ENCODE results near the gene TBX1.

Gene TBX1

DNA sequence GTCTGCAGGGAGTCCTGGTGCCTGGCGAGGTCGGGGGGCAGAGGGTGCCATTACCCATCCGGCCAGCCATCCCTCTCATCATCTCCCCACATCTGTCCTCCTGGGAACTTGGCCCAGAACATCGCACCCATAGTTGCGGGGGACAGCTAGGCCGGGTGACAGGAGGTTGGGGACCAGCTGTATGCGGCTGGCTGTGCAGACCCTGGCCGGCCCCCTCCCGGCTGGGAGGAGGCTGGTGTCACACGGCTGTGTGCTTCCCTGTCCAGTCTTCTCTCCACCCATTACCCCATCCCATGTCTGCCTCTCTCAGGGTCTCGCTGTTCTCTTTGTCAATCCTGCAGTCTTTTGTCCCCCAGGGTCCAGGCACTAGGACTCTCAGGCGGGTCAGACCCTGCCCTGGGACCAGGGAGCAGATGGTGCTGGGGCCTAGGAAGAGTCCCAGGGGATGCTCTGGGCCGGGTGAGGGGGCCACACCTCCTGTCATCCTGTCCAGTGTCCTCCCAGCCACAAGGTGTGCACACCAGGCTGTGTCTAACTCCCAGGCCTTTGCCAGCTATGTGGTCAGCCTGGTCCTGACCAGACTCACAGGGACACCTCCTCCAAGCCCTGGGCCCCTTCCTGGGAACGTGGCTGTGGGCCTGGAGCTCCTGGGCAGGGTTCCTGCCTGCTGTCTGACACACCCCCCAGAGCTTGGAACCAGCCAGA lies 6.4 kb upstream of the TBX1 start:
- DNase-seq (ENCODE audit: low read depth in 2 of 2), result no peak

DNA sequence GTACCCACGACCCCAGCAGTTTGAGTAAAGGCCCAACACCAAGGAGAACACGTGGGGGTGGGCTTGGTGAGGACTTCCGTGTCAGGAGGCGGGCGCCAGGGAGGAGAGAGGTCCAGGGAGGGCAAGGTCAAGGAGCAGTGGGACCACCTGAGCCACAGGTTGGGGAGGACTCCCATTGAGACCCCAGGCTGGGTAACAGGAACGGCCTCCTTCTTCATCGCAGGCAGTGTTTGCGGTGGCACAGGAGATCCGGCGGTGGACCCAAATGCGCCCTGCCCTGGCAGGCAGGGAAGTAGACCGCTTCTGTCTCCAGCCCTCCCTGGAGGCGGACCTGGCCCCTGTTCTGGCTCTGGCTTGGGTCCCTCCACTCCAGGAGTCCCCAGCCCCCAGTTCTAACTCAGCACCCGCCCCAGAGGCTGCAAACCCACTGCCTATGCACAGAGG lies 5.9 kb upstream of the TBX1 start:
- no peak for DNase-seq (ENCODE audit: low read depth in 2 of 2)

DNA sequence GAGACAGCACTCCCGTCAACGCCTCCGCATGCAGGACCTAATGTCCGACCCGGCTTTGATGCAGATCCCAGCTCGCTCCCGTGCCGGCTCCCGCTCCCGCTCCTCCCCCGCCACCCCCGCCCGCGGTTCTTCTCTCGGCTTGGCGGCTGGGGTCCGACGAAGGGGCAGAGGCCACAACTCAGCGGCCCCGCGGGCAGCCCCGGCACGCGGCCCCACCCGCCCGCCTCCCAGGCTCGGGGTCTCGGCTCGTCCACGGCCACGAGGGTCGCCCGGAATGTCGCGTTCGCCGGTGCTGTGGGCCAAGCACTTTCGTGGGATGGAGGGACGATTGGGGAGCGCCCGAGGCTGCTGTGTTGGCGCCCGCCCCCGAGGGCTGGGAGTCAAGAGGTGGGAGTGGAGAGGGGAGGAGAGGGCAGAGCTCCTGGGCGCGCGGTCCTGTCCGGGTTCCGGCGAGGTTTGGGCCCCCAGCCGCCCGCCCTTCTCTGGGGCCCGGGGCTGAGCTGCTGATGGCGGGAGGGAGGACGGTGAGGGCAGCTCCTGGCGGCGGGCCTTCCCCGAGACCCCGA lies 5.3 kb upstream of the TBX1 start:
- DNase-seq (ENCODE audit: low read depth in 2 of 2), result no peak

DNA sequence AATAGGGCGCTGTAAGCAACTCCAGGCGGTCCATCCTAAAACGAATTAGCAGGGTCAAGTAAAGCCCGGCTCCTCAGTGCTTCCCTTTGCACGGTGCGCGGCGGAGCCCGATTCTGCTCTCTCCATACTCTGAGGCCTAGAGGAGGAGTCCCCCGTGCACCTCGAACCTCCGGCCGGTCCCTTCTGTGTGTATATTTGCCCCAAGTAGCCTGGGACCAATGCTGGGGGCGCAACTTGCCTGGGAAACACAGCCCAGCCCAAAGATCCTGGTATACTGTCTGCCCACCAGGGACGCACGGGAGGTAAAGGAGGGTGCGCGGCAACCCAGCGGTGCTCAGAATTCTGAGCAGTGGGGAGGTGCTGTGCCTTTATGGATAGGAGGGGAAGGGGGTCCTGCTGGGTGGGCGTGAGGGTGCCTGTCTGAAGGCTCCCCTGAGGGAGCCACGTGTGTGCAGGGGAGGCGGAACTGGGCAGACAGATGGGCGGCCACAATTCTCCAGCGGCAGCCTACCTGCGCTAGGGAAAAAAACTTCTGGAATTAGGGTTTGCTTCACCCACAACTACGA lies 4.8 kb upstream of the TBX1 start:
- no peak for DNase-seq (ENCODE audit: low read depth in 2 of 2)

DNA sequence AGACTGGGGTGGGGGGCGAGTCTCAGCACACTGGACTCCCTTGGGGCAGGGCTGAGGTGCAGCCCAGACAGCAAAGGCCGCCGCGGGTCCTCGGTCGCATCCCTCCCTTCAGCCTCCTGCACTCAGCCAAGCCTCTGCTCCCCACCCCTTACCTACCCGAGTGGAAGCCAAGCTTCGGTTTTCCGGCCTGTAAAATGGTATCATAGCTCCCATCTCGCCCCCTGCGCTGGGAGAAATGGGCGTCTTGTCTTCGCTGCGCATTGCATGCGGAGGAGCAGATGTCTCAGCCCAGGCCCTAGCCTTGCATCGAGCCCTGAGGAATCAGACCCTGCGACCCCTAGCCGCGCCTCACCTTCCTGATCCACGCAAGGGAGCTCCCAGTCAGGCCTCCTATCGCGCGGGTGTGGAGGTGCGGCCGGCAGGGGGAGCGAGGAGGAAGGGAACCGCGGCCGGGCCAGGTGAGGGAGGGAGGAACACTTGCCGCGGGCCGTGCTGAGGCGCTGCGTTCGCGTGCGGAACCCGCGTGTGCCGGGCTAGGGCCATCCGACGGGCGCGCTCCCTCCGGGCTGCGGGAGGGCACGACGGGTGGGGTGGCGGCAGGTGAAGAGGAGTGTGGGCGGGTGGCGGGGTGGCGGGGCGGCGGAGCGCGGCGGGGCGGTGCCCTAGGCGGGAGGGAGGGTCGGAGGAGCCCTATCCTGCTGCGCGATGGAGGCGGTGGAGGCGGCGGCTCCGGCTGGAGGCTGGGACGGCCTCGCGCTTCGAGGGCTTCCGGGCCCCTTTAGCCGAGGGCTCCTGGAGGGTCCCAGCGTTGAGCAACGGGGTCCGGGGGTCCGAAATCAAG lies 4.1 kb upstream of the TBX1 start:
- DNase-seq (ENCODE audit: low read depth in 2 of 2), result no peak

DNA sequence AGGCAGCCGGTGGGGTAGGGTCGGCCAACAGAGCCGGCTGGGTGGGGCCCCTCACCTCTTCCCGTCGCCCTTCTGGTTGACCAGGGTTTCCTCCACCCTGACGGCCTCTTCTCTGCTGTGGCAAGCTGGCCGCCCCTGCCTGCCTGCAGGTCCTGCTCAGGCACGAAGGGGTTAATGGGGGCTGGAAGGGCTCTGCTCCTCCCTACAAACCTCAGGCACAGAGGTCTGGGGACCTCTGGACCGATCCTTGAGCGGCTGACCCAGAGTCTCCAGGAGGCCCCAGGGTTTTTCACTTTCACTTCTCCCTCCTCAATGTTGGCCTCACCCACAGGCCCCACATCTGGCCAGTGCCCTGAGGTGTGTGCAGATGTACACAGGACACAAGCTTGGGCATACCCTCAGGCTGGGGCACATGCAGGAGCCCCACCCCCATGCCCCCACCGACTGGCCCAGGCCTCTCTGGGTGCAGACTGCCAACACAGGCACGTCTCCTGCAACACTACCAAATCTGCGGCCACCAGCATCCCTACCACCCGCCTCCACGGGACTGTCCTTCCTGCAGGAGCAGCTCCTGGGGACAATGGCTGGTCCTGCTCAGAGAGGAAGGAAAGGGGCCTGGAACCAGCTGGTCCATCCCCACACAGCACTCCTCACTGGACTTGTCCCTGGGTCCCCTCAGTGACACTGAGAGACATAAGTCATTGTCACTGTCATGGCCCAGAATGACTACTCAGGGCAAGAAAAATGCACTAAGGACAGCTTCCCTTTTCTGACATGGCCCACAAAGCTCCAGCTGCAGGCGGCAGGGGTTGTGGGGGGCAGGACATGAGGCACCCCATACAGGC lies 3.2 kb upstream of the TBX1 start:
- no peak for DNase-seq (ENCODE audit: low read depth in 2 of 2)

DNA sequence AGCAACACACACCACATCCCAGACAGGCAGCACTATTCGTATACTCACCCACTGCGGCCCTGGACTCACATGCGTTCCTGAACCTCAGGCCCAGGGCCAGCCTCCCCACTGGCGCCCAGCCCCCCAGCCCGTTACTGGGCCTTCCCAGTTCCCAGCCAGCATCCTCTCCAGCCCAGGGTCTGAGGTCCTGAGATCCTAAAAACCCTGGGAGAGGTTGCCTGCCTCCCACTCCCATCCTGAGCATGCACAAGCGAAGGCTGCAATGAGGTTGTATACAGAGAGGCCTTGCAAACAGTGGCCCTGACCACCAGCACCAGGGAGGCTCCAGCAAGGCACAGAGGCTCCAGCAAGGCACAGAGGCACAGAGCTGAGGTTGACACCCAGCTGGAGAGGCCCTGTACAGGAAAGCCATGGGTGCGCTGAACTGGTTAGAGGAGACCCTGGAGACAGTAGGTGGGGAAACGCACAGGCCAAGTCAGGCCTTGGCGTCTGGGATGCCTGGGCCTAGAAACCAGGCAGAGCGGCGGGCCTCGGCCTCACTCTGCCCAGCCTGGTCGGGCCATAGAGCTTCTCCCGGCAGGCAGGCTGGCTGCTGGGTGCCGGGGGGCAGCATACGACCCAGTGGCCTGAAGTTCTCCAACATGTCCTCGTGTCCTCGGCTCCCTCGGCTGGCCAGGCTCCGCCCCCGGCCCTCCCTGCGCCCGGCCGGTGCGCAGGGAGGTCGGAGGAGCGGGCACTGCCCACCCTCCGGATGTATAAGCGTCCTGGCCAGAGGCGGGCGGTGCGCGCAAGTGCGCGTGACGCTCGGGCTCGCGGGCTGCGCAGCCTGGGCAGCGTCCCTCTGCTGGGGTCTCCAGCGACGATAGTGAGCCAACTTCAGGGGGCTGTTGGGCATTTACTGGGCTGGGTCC lies 2.3 kb upstream of the TBX1 start:
- DNase-seq (ENCODE audit: low read depth in 2 of 2), result no peak

DNA sequence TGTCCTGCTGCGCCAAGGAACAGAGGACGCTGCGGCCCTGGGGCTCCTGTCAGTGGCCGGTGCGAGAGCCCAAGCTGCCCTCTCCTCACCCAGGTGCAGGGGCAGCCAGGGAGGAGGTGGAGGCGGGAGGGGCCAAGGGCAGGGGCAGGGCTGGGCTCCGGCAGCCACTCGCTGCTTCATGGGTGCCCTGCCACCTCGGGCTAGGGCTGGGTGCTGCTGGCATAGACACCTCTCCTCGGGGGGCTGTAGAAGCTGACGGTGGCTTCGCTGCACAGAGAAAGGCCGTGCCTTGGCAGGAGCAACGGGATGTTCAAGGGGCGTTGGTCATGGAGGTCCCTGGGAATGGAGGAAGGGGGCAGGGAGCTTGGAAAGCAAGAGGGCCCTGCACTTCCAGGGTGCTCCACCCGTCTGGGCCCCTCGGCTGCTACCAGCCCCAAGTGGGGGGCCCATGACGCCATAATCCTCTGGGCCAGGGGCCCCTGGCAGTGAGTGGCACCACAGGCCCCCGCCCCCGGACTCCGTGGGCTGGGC lies 1.6 kb upstream of the TBX1 start:
- DNase-seq (ENCODE audit: low read depth in 2 of 2), result no peak

DNA sequence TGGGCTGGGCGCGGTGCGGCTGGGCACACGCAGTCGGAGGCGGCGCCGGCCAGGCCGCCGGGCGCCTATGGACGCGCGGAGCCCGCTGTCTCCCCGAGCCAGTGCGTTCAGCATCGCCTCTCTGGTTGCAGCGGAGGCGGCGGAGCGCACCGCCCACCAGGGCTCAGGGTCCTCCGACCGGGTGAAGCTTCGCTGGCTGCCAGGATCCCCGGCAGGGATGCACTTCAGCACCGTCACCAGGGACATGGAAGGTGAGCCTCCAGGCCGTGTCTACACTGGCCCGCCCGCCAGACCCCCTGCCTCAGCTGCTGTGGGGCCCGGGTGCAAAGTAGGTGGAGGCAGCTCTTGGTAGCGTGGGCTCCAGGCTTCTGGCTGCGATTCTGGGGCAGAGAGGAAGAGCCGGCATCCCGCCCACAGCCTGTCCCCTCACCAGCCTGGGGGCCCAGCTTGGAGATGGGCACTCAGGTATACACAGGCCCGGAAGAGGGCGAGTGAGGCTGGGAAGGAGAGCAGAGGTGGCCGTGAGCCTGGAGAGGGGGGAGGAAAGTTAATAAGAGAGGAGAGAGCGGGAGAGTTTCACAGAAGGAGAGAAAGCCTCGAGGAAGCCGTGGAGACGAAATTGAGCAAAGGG lies 1.0 kb upstream of the TBX1 start:
- no peak for DNase-seq (ENCODE audit: low read depth in 2 of 2)

DNA sequence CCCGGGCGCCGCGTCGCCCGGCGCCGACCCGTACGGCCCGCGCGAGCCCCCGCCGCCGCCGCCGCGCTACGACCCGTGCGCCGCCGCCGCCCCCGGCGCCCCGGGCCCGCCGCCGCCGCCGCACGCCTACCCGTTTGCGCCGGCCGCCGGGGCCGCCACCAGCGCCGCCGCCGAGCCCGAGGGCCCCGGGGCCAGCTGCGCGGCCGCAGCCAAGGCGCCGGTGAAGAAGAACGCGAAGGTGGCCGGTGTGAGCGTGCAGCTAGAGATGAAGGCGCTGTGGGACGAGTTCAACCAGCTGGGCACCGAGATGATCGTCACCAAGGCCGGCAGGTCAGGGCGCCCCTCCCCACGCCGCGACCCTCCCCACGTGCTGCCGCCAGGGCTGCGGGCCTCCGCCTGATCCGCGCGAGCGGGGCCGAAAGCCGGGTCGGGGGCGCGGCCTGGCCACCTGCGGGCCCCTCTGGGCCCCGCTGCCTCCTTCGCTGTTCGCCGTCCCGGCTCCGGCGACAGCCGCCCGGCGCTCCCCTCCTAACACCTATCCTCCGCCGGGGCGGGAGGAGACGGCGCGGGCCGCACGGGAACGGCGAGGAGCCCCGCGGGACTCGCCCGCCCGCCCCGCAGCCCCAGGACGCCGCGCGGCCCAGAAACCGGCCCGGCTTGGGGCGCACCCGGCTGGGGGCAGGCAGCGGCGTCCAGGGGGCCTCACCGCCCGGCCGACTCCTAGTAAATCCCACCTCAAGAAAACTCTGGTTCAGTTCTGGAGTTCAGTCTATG lies 560 bp downstream of the TBX1 start:
- DNase-seq (ENCODE audit: low read depth in 2 of 2), result no peak

DNA sequence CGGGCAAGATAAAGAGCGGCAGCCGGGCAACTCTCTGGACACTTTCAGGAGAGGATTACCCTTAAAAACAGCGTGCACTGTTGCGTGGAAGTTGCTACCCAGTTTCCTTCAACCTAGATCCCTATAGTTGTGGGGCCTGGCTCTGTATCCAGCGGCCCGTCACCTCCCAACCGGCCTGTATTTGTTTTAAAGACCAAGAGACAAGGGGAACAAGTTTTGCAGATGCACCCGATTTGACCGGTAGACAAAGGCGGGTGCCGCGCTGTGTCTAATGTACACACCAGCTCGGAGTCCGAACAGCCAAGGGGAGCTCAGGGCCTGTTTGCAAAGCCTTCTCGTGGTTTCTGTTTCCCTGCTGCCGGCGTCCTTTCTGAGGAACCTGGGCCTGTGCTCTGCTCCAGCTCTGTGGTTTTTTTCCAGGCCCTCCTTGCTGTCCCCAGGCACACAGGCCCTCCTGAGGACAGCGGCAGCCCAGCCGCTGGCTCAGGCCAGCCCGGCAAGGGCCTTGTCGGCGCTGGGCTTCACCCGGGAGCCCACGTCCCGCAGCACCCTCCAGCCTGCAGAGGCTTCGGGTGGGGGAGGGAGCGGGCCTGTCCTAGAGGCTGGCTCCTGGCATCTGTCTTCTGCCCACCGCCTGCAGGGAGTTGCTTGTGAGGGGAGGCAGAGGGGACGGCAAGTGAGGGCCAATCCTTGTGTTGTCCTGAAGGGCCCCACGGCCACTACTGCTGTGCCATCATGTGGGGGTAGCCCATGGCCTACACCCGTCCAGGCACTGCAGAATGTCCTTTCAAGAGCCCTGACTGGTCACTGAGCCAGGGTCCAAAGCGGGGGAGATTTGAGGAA lies 1.4 kb downstream of the TBX1 start:
- DNase-seq (ENCODE audit: low read depth in 2 of 2), result no peak

DNA sequence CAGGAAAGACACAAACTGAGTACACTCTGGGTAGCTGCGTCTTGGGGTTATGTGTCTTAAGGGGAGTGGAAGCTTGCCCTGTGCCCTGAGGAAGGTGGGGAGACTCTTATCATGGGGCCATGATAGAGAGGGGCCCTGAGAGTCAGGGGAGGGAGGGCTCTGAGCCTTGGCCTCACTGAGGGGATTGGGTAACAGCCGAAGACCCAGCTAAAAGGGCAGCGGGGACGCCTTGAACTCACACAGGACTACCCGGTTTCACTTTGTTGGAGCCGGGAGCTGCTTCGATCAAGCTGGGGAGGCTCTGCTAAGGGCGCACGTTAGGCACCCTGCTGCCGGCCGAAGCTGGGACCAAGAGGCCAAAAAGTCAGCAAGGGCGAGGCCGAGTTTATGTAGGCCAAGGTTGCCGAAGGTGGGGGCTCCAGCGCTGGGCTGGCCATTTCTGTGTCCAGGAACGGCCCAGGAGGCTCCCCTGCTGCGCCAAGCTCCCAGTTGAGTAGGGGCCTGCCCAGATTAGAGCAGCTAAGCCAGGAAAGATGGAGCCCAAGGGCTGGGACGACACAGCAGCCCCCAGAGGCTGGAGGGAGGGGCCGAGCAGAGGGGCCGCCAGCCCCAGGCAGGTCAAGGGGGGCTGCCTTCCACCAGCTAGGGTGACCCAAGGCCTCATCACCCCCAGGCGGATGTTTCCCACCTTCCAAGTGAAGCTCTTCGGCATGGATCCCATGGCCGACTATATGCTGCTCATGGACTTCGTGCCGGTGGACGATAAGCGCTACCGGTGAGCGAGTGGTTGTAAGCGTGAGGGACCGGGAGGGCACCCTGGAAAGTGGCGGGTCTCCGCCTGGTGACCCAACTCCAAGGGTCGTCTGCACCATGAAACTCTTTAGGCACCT lies 2.2 kb downstream of the TBX1 start:
- no peak for DNase-seq (ENCODE audit: low read depth in 2 of 2)

DNA sequence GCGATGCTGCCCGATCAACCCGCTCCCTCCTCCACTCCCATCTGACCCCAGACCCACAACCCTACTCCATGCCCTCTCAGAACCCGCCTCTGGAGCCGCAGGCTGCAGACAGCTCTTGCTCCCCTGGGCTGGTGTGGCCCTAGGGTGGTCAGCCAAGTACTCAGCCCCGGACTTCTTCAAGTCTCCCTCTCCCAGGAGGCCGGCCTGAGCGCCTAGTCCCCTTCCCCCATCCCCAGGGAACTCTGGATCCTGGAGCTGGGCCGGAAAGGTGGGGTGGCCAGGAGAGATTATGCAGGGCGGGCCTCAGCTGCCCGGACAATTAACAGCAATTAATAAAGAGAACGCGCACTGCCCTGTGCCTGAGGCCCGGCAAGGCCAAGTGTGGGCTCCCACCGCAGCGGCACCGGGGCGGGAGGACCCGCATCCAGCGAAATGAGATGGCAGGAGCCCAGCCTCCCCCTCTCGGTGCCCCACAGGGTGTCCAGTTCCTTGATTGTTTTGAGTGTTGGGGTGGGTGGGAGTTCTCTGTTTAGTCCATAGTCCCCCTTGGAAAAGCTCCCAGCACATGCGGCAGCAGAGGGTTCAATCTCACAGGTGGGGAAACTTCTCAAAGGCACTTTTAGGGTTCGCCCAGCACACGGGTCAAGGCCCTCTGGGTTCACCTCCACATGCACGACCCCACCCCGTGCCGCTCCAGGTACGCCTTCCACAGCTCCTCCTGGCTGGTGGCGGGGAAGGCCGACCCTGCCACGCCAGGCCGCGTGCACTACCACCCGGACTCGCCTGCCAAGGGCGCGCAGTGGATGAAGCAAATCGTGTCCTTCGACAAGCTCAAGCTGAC lies 3.1 kb downstream of the TBX1 start:
- no peak for DNase-seq (ENCODE audit: low read depth in 2 of 2)

DNA sequence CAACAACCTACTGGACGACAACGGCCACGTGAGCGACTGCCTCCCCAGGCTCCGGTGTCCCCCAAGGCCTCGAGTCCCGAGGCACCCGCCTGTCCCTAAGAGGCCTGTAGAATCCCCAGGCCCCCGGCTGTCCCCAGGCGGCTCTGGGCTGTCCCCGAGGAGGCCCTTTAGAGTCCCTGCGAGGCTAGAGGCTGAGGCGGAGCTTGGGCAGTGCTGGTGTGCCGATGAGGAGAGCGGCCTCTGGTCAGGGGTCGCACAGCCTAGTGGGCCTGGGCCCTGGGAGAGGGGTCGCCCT lies 3.7 kb downstream of the TBX1 start:
- DNase-seq (ENCODE audit: low read depth in 2 of 2), result no peak

DNA sequence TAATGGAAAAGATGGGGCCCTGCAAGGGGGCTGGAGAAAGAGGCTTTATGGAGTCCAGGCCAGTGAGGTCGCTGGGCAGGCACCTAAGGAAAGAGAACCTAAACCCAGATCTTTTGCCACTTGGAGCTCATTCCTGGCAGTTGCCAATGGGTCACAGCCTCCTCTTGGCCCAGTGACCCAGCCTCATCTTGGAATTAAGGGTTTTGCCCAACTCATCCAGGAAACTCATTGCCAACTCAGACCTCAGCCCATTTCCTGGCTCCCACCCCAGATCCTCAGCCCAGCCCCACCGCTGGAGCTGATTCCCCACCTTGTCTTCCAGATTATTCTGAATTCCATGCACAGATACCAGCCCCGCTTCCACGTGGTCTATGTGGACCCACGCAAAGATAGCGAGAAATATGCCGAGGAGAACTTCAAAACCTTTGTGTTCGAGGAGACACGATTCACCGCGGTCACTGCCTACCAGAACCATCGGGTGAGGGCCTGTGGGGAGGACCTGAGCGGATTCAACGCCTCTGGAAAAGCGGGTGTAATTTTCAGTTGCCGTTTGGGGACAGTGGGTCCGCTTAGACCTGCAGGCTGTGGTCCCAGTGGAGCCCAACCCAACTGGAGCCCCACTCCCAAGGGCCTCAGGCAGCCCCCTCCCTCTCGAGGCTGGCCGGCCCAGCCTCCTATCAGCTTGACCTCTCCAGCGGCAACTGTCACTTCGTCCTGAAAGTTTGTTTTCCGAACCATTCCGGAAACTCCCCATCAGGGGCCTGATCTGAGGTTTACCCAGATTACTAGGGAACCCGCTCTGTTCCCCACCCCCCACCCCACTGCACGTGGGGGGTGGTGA lies 4.3 kb downstream of the TBX1 start:
- no peak for DNase-seq (ENCODE audit: low read depth in 2 of 2)

Measured in fibroblast of skin of left quadriceps (primary cell).